Activated T-cell treated with anti-CD3 and anti-CD28 coated beads, Interleukin-2, amount 50 U/mL, for 4 hours (primary cell): ENCODE data around the gene LIFR. TPM values are rescaled to one million over a fixed set of nuclear protein-coding genes. Genes with fewer than 3 reads are reported as not detected.
"Not testable (repeated sequence)": the region's sequence is repeated elsewhere in the genome, so short reads cannot be mapped to it uniquely, and the experiment has no call there.

Experiments used
- ATAC-seq, 2 donors: fragments of 200-7000 bp; cut with Tn5 transposase; one replicate each; pipeline ENCODE4 v1.10.0; 2021
- DNase-seq: peaks from one replicate; pipeline ENCODE4 v3.0.0-alpha.2; 2020
- H3K27me3 Mint-ChIP-seq: one replicate; pipeline ENCODE4 v1.8.0; 2021; ENCODE audit warnings: low read depth, mixed read lengths
- H3K36me3 Mint-ChIP-seq: one replicate; pipeline ENCODE4 v1.8.0; 2022; ENCODE audit warnings: mixed read lengths; ENCODE audit not compliant: insufficient read depth
- H3K4me1 Mint-ChIP-seq: one replicate; pipeline ENCODE4 v1.8.0; 2021; ENCODE audit warnings: low read depth, mixed read lengths
- H3K4me3 Mint-ChIP-seq: one replicate; pipeline ENCODE4 v1.8.0; 2021; ENCODE audit warnings: mild to moderate bottlenecking, moderate library complexity, mixed read lengths
- H3K9me3 Mint-ChIP-seq: one replicate; pipeline ENCODE4 v1.8.0; 2021; ENCODE audit warnings: mixed read lengths
- total RNA-seq, 3 donors: library from RNA; stranded (reverse); gene quantifications; one replicate each; pipeline ENCODE4 v1.2.1, GENCODE V29; 2021

Gene LIFR, protein sequence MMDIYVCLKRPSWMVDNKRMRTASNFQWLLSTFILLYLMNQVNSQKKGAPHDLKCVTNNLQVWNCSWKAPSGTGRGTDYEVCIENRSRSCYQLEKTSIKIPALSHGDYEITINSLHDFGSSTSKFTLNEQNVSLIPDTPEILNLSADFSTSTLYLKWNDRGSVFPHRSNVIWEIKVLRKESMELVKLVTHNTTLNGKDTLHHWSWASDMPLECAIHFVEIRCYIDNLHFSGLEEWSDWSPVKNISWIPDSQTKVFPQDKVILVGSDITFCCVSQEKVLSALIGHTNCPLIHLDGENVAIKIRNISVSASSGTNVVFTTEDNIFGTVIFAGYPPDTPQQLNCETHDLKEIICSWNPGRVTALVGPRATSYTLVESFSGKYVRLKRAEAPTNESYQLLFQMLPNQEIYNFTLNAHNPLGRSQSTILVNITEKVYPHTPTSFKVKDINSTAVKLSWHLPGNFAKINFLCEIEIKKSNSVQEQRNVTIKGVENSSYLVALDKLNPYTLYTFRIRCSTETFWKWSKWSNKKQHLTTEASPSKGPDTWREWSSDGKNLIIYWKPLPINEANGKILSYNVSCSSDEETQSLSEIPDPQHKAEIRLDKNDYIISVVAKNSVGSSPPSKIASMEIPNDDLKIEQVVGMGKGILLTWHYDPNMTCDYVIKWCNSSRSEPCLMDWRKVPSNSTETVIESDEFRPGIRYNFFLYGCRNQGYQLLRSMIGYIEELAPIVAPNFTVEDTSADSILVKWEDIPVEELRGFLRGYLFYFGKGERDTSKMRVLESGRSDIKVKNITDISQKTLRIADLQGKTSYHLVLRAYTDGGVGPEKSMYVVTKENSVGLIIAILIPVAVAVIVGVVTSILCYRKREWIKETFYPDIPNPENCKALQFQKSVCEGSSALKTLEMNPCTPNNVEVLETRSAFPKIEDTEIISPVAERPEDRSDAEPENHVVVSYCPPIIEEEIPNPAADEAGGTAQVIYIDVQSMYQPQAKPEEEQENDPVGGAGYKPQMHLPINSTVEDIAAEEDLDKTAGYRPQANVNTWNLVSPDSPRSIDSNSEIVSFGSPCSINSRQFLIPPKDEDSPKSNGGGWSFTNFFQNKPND
- total RNA-seq, result under 1 TPM; 0.23 to 0.43 (median 0.24) TPM

DNA sequence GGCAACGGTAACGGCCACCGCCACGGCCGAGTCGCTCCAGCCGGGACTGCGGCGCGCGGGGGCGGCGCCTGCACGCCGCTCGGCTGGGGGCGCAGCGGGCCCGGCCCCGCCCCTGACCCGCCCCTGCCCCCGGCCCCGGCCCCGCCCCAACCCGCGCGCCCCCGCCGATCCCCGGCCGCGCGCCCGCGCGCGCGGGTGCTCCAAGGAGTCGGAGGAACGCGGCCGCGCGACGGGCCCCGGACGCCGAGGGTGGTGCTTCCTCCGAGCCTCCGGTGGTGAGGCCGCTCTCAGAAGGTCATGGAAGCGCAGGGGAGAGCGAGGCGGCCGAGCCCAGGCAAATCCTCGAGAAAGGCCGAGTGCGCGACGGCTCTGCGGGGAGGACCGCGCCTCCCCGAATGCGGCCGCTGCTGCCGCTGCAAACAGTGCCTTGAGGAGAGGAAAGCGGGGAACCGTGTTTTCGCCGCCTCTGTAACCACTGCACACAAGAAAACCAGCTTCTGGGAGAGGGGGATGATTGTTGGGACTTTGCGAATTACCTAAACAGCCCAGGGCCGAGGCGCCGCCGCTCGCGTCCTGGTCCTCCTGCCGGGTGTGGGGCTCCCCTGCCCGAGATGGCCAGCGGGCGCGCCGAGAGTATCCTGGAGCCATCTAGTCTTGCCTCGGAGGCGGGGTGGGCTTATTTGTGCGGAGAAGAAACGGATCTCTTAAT is at the start of gene LIFR:
Gene LIFR, minus strand, starts transcription at position 48 of the 709 bp plus-strand sequence. CDS start 25,999 bp downstream, outside the sequence.
- Mint-ChIP-seq H3K36me3 (no peaks in the 10 kb centered on the region), H3K27me3 (peaks cover 46% of the 10 kb centered on the region), H3K4me1 (peaks cover 10% of the 10 kb centered on the region), H3K9me3 (no peaks in the 10 kb centered on the region), H3K4me3 (peak within 1 kb of the TSS; percentile 76)
- DNase-seq (peak; percentile 23), ATAC-seq (peak; percentile 68 to 70)

DNA sequence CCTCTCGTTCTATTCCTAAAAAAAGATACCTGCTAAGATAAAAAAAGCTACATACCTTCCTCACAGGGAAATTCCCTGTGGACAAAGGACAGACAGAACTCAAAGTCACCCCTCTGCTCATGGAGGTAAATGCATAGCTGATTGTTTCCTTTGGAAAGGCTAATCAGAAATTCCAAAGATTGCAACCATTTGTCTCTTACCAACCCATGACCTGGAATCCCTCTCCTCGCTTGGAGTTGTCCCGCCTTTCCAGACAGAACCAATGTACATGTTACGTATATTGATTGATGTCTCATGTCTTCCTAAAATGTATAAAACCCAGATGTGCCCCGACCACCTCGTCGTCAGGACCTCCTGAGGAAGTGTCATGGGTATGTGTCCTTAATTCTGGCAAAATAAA is 49.2 kb upstream of the LIFR start:
- Mint-ChIP-seq H3K27me3 (peaks cover 13% of the 10 kb centered on the region), H3K4me1 (no peaks in the 10 kb centered on the region), H3K4me3 (no peak overlapping the region), H3K36me3 (no peaks in the 10 kb centered on the region), H3K9me3 (no peaks in the 10 kb centered on the region)
- DNase-seq, result no peak
- no peak for ATAC-seq

GRCh38 chr5:38603691-38604090 is 47.2 kb upstream of the LIFR start:
- ATAC-seq, result no peak
- Mint-ChIP-seq H3K9me3 (no peaks in the 10 kb centered on the region), H3K4me1 (no peaks in the 10 kb centered on the region), H3K36me3 (no peaks in the 10 kb centered on the region), H3K4me3 (no peak overlapping the region), H3K27me3 (peaks cover 9% of the 10 kb centered on the region)
- DNase-seq, result no peak

DNA sequence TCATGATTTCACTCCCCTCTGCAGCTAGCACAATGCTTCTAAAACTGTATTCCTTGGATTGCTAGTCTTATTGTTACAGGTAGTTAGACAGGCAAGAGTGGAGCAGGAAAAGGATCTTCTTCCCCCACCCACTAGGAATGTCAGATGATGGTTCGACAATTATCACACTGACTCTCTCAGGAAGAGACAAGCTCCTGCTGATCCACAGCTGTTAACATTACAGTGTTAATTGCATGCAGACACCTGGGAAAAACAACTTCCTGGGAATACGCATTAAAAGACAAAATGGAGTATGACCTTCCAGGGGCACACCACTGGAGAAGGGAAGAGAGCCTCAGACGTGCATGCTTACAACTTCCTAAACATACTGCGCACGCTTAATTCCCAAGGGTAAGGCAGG is 46.2 kb upstream of the LIFR start:
- no peak for DNase-seq
- Mint-ChIP-seq H3K4me3 (no peak overlapping the region), H3K9me3 (no peaks in the 10 kb centered on the region), H3K36me3 (no peaks in the 10 kb centered on the region), H3K4me1 (no peaks in the 10 kb centered on the region), H3K27me3 (peaks cover 9% of the 10 kb centered on the region)
- no peak for ATAC-seq

DNA sequence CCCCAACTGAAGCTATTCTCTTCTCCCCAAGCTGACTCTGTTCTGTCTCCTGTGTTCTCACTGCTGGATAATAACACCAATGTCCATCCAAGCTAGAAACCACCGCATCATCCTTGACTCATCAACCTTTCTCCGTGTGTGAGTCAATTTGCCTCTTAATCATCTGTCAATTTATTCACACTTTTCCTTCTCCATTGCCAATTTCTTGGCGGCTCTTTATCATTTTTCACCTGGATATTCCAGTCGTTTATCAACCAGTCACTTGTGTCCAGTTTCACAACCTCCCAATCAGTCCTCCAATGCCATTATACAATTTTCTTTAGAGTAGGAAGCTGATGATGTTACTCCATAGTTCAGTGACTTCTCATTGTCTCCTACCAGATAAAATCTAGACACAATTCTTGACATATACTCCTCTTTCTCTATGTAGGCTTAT is 45.4 kb upstream of the LIFR start:
- Mint-ChIP-seq H3K36me3 (no peaks in the 10 kb centered on the region), H3K27me3 (peaks cover 9% of the 10 kb centered on the region), H3K4me1 (no peaks in the 10 kb centered on the region), H3K9me3 (no peaks in the 10 kb centered on the region), H3K4me3 (no peak overlapping the region)
- DNase-seq, result no peak
- no peak for ATAC-seq

GRCh38 chr5:38601133-38601862 is 44.9 kb upstream of the LIFR start:
- Mint-ChIP-seq H3K4me1 (no peaks in the 10 kb centered on the region), H3K9me3 (no peaks in the 10 kb centered on the region), H3K4me3 (no peak overlapping the region), H3K27me3 (peaks cover 9% of the 10 kb centered on the region), H3K36me3 (no peaks in the 10 kb centered on the region)
- no peak for DNase-seq
- no peak for ATAC-seq

DNA sequence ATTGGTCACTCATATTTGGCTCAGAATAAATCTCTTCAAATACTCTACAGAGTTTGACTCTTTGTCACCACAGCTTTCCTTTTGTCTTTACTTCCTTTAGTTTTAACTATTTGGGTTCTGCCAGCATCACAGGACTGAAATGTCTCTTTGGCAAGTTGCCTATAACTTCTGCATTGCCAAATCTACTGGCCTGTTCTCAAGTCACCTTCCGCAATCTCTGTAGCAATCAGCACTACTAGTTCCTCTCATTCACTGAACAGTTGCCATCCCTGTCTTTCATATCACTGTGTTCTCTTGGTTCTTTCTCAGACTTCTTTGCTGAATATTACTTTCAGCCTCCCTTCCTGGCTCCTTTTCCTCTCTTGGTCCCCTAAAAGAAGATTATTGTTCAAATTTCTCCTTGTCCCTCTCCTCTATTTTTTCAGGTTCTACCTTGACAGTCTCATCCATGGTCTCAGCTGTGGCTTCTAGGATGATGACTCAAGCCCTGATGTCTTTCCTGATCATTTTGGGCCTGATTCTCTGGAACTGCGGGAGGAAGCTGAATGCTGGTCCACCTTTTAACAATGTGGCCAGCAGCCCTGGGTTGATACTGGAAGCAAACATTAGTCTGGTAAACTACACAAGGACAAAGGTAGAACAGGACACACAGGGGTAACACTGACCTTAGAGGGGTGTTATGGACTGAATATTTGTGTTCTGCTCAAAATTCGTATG is 44.0 kb upstream of the LIFR start:
- Mint-ChIP-seq H3K27me3 (peaks cover 9% of the 10 kb centered on the region), H3K4me3 (no peak overlapping the region), H3K36me3 (no peaks in the 10 kb centered on the region), H3K4me1 (no peaks in the 10 kb centered on the region), H3K9me3 (no peaks in the 10 kb centered on the region)
- DNase-seq (no peak), ATAC-seq (no peak)

DNA sequence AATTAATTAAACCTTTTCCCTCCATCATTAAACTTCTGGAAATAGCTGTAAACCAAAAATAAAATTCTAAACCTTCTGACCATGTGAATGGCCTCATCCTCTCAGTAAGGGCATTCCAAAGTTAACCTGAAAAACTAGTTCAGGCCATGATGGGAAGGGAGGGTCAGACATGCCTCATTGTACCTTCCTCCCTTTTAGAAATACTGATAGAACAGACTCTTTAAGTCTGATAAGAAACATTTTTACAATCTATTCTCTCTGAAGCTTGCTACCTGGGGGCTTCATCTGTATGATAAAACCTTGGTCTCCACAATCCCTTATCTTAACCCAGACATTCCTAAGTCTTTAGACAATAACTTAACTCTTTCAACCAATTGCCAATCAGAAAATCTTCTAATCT is 43.3 kb upstream of the LIFR start:
- not testable (repeated sequence) for H3K27me3 Mint-ChIP-seq, H3K9me3 Mint-ChIP-seq, H3K4me1 Mint-ChIP-seq

GRCh38 chr5:38598994-38599617 is 42.7 kb upstream of the LIFR start:
- H3K4me3 Mint-ChIP-seq, result no peak overlapping the region
- no peaks in the 10 kb centered on the region for H3K9me3 Mint-ChIP-seq
- H3K27me3 Mint-ChIP-seq, result peaks cover 10% of the 10 kb centered on the region
- DNase-seq, result no peak
- no peaks in the 10 kb centered on the region for H3K4me1 Mint-ChIP-seq
- ATAC-seq, result no peak
- H3K36me3 Mint-ChIP-seq, result no peaks in the 10 kb centered on the region

More for the DNA sequence above, 43.3 kb upstream of the LIFR start:
- not testable (repeated sequence) for ATAC-seq, H3K4me3 Mint-ChIP-seq, DNase-seq, H3K36me3 Mint-ChIP-seq

GRCh38 chr5:38598296-38598993 is 42.0 kb upstream of the LIFR start:
- H3K9me3 Mint-ChIP-seq, result no peaks in the 10 kb centered on the region
- H3K4me3 Mint-ChIP-seq, result no peak overlapping the region
- no peaks in the 10 kb centered on the region for H3K36me3 Mint-ChIP-seq
- peaks cover 10% of the 10 kb centered on the region for H3K27me3 Mint-ChIP-seq
- DNase-seq (no peak), ATAC-seq (no peak)
- no peaks in the 10 kb centered on the region for H3K4me1 Mint-ChIP-seq

DNA sequence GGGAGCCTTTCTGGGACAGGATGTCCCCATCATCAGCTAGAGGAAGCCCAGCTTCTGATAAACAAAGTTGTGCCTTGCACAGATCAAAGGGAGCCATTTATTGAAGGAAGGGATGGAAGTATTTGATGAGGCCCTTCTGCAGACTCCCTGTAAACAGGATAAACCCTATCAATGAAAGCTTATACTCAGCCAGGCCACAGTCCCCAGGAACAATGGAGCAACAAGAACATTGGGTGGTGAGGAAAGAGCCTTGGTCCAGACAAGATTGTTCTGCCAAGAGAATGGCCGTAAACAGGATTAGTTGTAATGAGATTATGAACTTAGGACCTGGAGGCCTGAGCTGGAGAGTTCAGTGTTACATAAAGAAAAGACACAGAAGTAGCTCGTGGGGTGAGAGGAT is 40.5 kb upstream of the LIFR start:
- peaks cover 5% of the 10 kb centered on the region for H3K27me3 Mint-ChIP-seq
- no peaks in the 10 kb centered on the region for H3K4me1 Mint-ChIP-seq
- H3K36me3 Mint-ChIP-seq, result no peaks in the 10 kb centered on the region
- ATAC-seq, result no peak
- no peaks in the 10 kb centered on the region for H3K9me3 Mint-ChIP-seq
- H3K4me3 Mint-ChIP-seq, result no peak overlapping the region
- no peak for DNase-seq

DNA sequence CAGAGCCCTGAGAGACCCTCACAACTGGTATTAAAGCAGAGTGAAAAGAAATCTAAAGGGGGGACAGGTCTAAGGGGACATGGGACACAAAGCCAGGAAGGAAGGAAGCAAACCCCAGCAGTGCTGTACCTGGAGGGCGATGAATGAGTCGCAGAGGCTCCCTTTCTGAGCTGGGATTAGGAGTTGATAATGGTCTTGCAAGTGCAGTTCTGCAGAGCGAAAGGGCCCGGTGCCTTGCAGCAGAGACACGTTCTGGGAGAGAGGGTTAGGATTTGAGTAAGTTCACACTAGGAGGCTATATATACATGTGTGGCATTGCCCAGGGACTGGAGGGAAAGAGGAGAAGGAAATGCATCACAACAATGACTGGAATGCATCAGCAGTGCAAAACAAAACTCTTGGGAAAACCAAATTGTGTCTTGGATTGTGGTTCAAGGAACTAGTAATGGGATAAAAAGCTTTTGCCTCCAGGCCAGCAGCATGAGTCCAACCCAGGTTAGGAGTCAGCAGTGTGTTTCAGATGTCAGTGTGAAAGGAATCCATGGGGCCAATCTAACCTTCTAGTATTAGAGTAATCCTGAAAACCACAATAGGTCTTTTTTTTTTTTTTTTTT is 38.8 kb upstream of the LIFR start:
- no peak for ATAC-seq
- H3K4me1 Mint-ChIP-seq, result no peaks in the 10 kb centered on the region
- no peak for DNase-seq
- H3K36me3 Mint-ChIP-seq, result no peaks in the 10 kb centered on the region
- H3K4me3 Mint-ChIP-seq, result no peak overlapping the region
- H3K27me3 Mint-ChIP-seq, result peaks cover 2% of the 10 kb centered on the region
- H3K9me3 Mint-ChIP-seq, result no peaks in the 10 kb centered on the region
